ENCODE measurements around the gene PLXNA2. TPM values are rescaled to one million over a fixed set of nuclear protein-coding genes. Genes with fewer than 3 reads are reported as not detected.

Gene PLXNA2
- polyA plus RNA-seq, 4 donors = 10.7 to 17.8 (median 12.8) TPM

GRCh38 chr1:208149213-208149612 is 95.0 kb downstream of the PLXNA2 start:
- H3K36me3 ChIP-seq (ENCODE audit: control insufficient read depth in 3 of 3, insufficient read depth in 2 of 3, low read depth in 1 of 3, low read length in 3 of 3) = no peaks in the 10 kb centered on the region
- H3K27ac ChIP-seq (ENCODE audit: low read depth in 1 of 3, low read length in 2 of 3) = peak overlapping the region in 1 of 3 donors; percentile 12
- DNase-seq (no peak), FAIRE-seq (no peak)
- no peaks in the 10 kb centered on the region for H3K27me3 ChIP-seq (ENCODE audit: control insufficient read depth in 3 of 3, insufficient read depth in 3 of 3, low read length in 3 of 3)
- peaks cover 9 to 47% (median 10%) of the 10 kb centered on the region in 3 donors for H3K4me1 ChIP-seq (ENCODE audit: control insufficient read depth in 3 of 3, insufficient read depth in 2 of 3, low read depth in 1 of 3, low read length in 2 of 3)
- no peak overlapping the region for H3K4me3 ChIP-seq (ENCODE audit: low read depth in 1 of 3, low read length in 3 of 3)
- no peaks in the 10 kb centered on the region for H3K9me3 ChIP-seq (ENCODE audit: control insufficient read depth in 2 of 2, insufficient read depth in 1 of 2, low read depth in 1 of 2, low read length in 1 of 2)

DNA sequence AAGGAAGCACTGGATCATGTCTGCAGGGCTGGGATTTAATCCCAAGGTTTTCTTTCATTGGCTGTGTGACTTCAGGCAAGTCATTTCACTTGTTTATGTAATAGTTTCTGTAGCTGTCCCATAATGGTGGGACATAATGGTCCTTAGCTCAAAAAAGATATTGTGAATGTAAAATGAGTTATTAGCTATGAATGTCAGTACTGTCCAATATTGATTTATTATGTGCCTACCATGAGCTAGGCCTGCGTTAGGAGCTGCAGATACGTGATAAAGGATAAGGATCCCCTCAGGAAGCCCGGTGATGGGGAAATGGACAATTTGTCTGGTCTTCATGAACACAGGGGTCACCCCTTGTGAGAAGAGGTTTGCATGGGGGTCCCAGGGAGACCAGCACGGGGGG is 95.8 kb downstream of the PLXNA2 start:
- Histone ChIP-seq H3K27ac (ENCODE audit: low read depth in 1 of 3, low read length in 2 of 3) (no peak overlapping the region), H3K4me3 (ENCODE audit: low read depth in 1 of 3, low read length in 3 of 3) (no peak overlapping the region), H3K9me3 (ENCODE audit: control insufficient read depth in 2 of 2, insufficient read depth in 1 of 2, low read depth in 1 of 2, low read length in 1 of 2) (no peaks in the 10 kb centered on the region), H3K27me3 (ENCODE audit: control insufficient read depth in 3 of 3, insufficient read depth in 3 of 3, low read length in 3 of 3) (no peaks in the 10 kb centered on the region), H3K4me1 (ENCODE audit: control insufficient read depth in 3 of 3, insufficient read depth in 2 of 3, low read depth in 1 of 3, low read length in 2 of 3) (peaks cover 8 to 48% (median 9%) of the 10 kb centered on the region in 3 donors), H3K36me3 (ENCODE audit: control insufficient read depth in 3 of 3, insufficient read depth in 2 of 3, low read depth in 1 of 3, low read length in 3 of 3) (no peaks in the 10 kb centered on the region)
- no peak for DNase-seq
- 83 to 90% (median 84%) methylated on average over 4 of the region's 4 CpGs for WGBS, 3 donors
- no peak for FAIRE-seq

DNA sequence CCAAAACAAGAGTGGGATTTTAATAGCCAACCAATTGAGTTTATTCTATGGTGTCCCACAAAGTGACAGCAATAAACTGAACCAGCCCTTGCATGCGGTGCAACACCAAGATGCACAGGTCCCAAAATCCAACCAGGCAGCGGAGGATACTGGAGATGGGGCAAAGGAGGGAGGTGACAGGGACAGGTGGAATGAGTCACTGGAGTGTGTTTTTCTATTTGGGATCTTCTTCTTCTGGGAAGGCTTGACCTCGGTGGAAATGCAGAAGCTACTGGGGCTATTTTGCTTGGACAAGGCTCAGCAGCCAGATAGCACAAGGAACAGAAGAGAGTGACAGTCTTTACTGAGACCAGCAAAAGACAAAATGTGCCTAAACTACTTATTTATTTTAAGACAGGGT is 97.5 kb downstream of the PLXNA2 start:
- H3K9me3 ChIP-seq (ENCODE audit: control insufficient read depth in 2 of 2, insufficient read depth in 1 of 2, low read depth in 1 of 2, low read length in 1 of 2) = no peaks in the 10 kb centered on the region
- FAIRE-seq = no peak
- WGBS, 3 donors = 89 to 92% (median 92%) methylated on average over 3 of the region's 3 CpGs
- no peak overlapping the region for H3K4me3 ChIP-seq (ENCODE audit: low read depth in 1 of 3, low read length in 3 of 3)
- no peaks in the 10 kb centered on the region for H3K27me3 ChIP-seq (ENCODE audit: control insufficient read depth in 3 of 3, insufficient read depth in 3 of 3, low read length in 3 of 3)
- H3K4me1 ChIP-seq (ENCODE audit: control insufficient read depth in 3 of 3, insufficient read depth in 2 of 3, low read depth in 1 of 3, low read length in 2 of 3) = peaks cover 6 to 51% (median 9%) of the 10 kb centered on the region in 3 donors
- H3K27ac ChIP-seq (ENCODE audit: low read depth in 1 of 3, low read length in 2 of 3) = no peak overlapping the region
- peaks cover 0 to 5% (median 3%) of the 10 kb centered on the region in 3 donors for H3K36me3 ChIP-seq (ENCODE audit: control insufficient read depth in 3 of 3, insufficient read depth in 2 of 3, low read depth in 1 of 3, low read length in 3 of 3)
- DNase-seq = no peak

DNA sequence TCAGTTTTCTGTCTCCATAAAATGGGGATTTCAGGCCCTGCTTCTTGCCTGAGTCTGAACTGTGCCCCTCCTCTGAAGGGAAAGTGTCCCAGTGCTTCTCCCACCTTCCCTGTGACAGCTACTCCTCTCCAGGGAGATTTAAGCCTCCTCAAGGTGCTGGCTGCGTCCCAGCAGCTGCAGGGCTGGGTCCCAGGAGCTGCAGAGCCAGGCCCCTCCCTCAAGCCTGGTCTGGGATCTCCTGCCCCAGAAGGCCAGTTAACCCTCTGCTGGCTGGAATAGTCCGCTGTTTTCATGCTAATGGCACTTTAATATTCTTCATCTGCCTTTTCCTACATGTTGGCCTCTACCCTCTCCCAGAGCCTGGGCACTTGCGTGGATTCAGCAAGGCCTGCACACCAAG is 99.0 kb downstream of the PLXNA2 start:
- Histone ChIP-seq H3K27ac (ENCODE audit: low read depth in 1 of 3, low read length in 2 of 3) (no peak overlapping the region), H3K27me3 (ENCODE audit: control insufficient read depth in 3 of 3, insufficient read depth in 3 of 3, low read length in 3 of 3) (no peaks in the 10 kb centered on the region), H3K4me3 (ENCODE audit: low read depth in 1 of 3, low read length in 3 of 3) (no peak overlapping the region), H3K36me3 (ENCODE audit: control insufficient read depth in 3 of 3, insufficient read depth in 2 of 3, low read depth in 1 of 3, low read length in 3 of 3) (peaks cover 0 to 5% (median 5%) of the 10 kb centered on the region in 3 donors), H3K4me1 (ENCODE audit: control insufficient read depth in 3 of 3, insufficient read depth in 2 of 3, low read depth in 1 of 3, low read length in 2 of 3) (peaks cover 0 to 45% (median under 1%) of the 10 kb centered on the region in 3 donors), H3K9me3 (ENCODE audit: control insufficient read depth in 2 of 2, insufficient read depth in 1 of 2, low read depth in 1 of 2, low read length in 1 of 2) (no peaks in the 10 kb centered on the region)
- DNase-seq (no peak), FAIRE-seq (no peak)
- WGBS, 3 donors = 39 to 69% (median 58%) methylated on average over 3 of the region's 3 CpGs

- H3K27me3 ChIP-seq (ENCODE audit: control insufficient read depth in 3 of 3, insufficient read depth in 3 of 3, low read length in 3 of 3) = no peaks in the 10 kb centered on the region
- peaks cover 0 to 10% (median 7%) of the 10 kb centered on the region in 3 donors for H3K36me3 ChIP-seq (ENCODE audit: control insufficient read depth in 3 of 3, insufficient read depth in 2 of 3, low read depth in 1 of 3, low read length in 3 of 3)
- H3K4me1 ChIP-seq (ENCODE audit: control insufficient read depth in 3 of 3, insufficient read depth in 2 of 3, low read depth in 1 of 3, low read length in 2 of 3) = peaks cover 0 to 36% (median 0%) of the 10 kb centered on the region in 3 donors
- no peaks in the 10 kb centered on the region for H3K9me3 ChIP-seq (ENCODE audit: control insufficient read depth in 2 of 2, insufficient read depth in 1 of 2, low read depth in 1 of 2, low read length in 1 of 2)
- DNase-seq (no peak), FAIRE-seq (no peak)
- H3K4me3 ChIP-seq (ENCODE audit: low read depth in 1 of 3, low read length in 3 of 3) = no peak overlapping the region
- 47 to 54% (median 48%) methylated on average over 5 of the region's 5 CpGs for WGBS, 3 donors
- H3K27ac ChIP-seq (ENCODE audit: low read depth in 1 of 3, low read length in 2 of 3) = no peak overlapping the region
These were observed 101.4 kb downstream of the PLXNA2 start for GRCh38 chr1:208142590-208143382.

DNA sequence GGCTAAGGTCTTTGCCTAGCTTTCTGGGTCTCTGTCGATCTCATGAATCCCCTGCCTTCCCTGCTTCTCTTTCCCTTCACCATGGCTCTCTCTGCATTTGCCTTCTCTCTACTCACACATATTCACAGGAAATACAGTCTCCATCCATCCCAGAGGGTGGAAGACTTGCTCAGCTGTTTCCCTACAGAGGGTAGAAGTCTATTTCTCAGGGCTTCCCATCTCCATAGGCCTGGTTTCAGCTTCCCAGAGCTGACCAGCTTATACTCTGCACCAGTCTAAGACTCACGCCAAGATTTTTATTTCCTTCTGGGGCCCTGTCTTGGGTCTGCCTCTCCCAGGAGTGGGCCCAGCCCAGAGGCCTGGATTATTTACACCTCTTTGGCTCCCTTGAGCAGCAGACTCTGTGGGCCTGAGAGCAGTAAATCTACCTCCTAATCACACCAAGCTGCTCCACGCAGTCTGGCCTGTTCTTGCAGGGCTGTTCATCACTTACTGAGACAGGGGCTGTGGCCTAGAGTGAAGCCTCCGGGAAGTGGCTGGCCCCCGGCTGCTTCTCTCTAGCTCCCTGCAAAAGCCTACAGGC is 102.5 kb downstream of the PLXNA2 start:
- no peak for FAIRE-seq
- peaks cover 0 to 10% (median 7%) of the 10 kb centered on the region in 3 donors for H3K36me3 ChIP-seq (ENCODE audit: control insufficient read depth in 3 of 3, insufficient read depth in 2 of 3, low read depth in 1 of 3, low read length in 3 of 3)
- H3K4me1 ChIP-seq (ENCODE audit: control insufficient read depth in 3 of 3, insufficient read depth in 2 of 3, low read depth in 1 of 3, low read length in 2 of 3) = peaks cover 0 to 36% (median 0%) of the 10 kb centered on the region in 3 donors
- WGBS, 3 donors = 44 to 52% (median 45%) methylated on average over 5 of the region's 5 CpGs
- peak in 1 of 2 donors; percentile 66 for DNase-seq
- no peaks in the 10 kb centered on the region for H3K9me3 ChIP-seq (ENCODE audit: control insufficient read depth in 2 of 2, insufficient read depth in 1 of 2, low read depth in 1 of 2, low read length in 1 of 2)
- H3K4me3 ChIP-seq (ENCODE audit: low read depth in 1 of 3, low read length in 3 of 3) = no peak overlapping the region
- H3K27ac ChIP-seq (ENCODE audit: low read depth in 1 of 3, low read length in 2 of 3) = peak overlapping the region in 1 of 3 donors; percentile 47
- no peaks in the 10 kb centered on the region for H3K27me3 ChIP-seq (ENCODE audit: control insufficient read depth in 3 of 3, insufficient read depth in 3 of 3, low read length in 3 of 3)

DNA sequence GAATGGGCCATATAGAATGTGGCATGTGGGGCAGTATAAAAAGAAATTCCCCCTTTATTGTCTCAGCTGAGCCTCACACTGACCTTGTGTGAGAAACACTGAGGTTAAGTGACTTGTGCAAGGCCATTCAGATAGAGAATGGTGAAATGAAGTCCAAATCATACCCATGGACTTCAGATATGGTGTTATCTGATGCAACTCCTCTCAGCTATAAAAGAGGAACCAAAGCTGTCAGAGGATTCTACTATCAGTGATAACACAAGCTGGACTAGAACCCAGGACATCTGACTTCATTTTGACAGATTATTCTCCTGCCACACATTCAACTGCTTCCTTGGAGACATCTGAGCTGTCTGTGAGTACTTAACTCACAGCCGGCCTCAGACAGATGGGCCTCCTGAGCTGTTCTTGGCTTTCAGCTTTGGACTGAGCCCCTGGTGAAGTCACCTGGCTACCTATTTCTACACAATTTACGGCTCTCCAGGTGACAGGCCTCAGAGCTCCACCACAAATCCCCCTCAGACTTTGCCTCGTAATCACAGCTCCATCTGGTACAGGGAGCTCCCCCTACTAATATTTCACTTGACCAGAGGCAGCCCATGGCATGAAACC is 104.6 kb downstream of the PLXNA2 start:
- DNase-seq = peak in 1 of 2 donors; percentile 24
- H3K27ac ChIP-seq (ENCODE audit: low read depth in 1 of 3, low read length in 2 of 3) = no peak overlapping the region
- peaks cover 0 to 35% (median 0%) of the 10 kb centered on the region in 3 donors for H3K4me1 ChIP-seq (ENCODE audit: control insufficient read depth in 3 of 3, insufficient read depth in 2 of 3, low read depth in 1 of 3, low read length in 2 of 3)
- no peaks in the 10 kb centered on the region for H3K27me3 ChIP-seq (ENCODE audit: control insufficient read depth in 3 of 3, insufficient read depth in 3 of 3, low read length in 3 of 3)
- H3K36me3 ChIP-seq (ENCODE audit: control insufficient read depth in 3 of 3, insufficient read depth in 2 of 3, low read depth in 1 of 3, low read length in 3 of 3) = peaks cover 0 to 20% (median 7%) of the 10 kb centered on the region in 3 donors
- no peak overlapping the region for H3K4me3 ChIP-seq (ENCODE audit: low read depth in 1 of 3, low read length in 3 of 3)
- no peak for FAIRE-seq
- H3K9me3 ChIP-seq (ENCODE audit: control insufficient read depth in 2 of 2, insufficient read depth in 1 of 2, low read depth in 1 of 2, low read length in 1 of 2) = no peaks in the 10 kb centered on the region
- WGBS, 3 donors = 43 to 68% (median 56%) methylated on average over 3 of the region's 3 CpGs

- Histone ChIP-seq H3K9me3 (ENCODE audit: control insufficient read depth in 2 of 2, insufficient read depth in 1 of 2, low read depth in 1 of 2, low read length in 1 of 2) (no peaks in the 10 kb centered on the region), H3K4me1 (ENCODE audit: control insufficient read depth in 3 of 3, insufficient read depth in 2 of 3, low read depth in 1 of 3, low read length in 2 of 3) (peaks cover 0 to 25% (median 3%) of the 10 kb centered on the region in 3 donors), H3K27ac (ENCODE audit: low read depth in 1 of 3, low read length in 2 of 3) (no peak overlapping the region), H3K36me3 (ENCODE audit: control insufficient read depth in 3 of 3, insufficient read depth in 2 of 3, low read depth in 1 of 3, low read length in 3 of 3) (peaks cover 0 to 20% (median 5%) of the 10 kb centered on the region in 3 donors), H3K4me3 (ENCODE audit: low read depth in 1 of 3, low read length in 3 of 3) (no peak overlapping the region), H3K27me3 (ENCODE audit: control insufficient read depth in 3 of 3, insufficient read depth in 3 of 3, low read length in 3 of 3) (no peaks in the 10 kb centered on the region)
- WGBS, 3 donors = 71 to 87% (median 72%) methylated on average over 4 of the region's 4 CpGs
- no peak for DNase-seq
- FAIRE-seq = no peak
These were observed 107.0 kb downstream of the PLXNA2 start for GRCh38 chr1:208137193-208137592.
